Liver (tissue), 9 donors: Measurements from ENCODE around the gene ZDHHC14. TPM values are rescaled to one million over a fixed set of nuclear protein-coding genes. Genes with fewer than 3 reads are reported as not detected.

Experiments used
- DNase-seq: peaks from one replicate; pipeline ENCODE4 v3.0.0-alpha.2; 2017; ENCODE audit warnings: low spot score
- H3K27ac ChIP-seq, 2 donors: one replicate each; pipeline ENCODE4 v1.7.0; 2013; ENCODE audit warnings: inconsistent platforms in 2 of 2, low read length in 2 of 2, control low read depth in 1 of 2, low read depth in 1 of 2, mild to moderate bottlenecking in 1 of 2
- H3K27me3 ChIP-seq, 4 donors: one replicate each; pipeline versions ENCODE4 v1.6.1 to v1.7.0; 2013; ENCODE audit warnings: low read length in 3 of 4, inconsistent platforms in 1 of 4, mild to moderate bottlenecking in 1 of 4, moderate library complexity in 1 of 4; ENCODE audit not compliant: control insufficient read depth in 4 of 4, insufficient read depth in 4 of 4
- H3K36me3 ChIP-seq, 4 donors: one replicate each; pipeline versions ENCODE4 v1.6.1 to v1.7.0; 2013; ENCODE audit warnings: low read length in 3 of 4, mild to moderate bottlenecking in 3 of 4, low read depth in 1 of 4, moderate library complexity in 1 of 4; ENCODE audit not compliant: control insufficient read depth in 4 of 4, insufficient read depth in 3 of 4
- H3K4me1 ChIP-seq, 4 donors: one replicate each; pipeline versions ENCODE4 v1.6.1 to v1.7.0; 2013; ENCODE audit warnings: low read length in 3 of 4, mild to moderate bottlenecking in 3 of 4, moderate library complexity in 1 of 4; ENCODE audit not compliant: control insufficient read depth in 4 of 4, insufficient read depth in 4 of 4
- H3K4me3 ChIP-seq, 3 donors: one replicate each; pipeline versions ENCODE4 v1.6.1 to v1.7.0; 2013; ENCODE audit warnings: low read length in 3 of 3, control low read depth in 1 of 3, low read depth in 1 of 3, mild to moderate bottlenecking in 1 of 3
- H3K9ac ChIP-seq, 2 donors: one replicate each; pipeline ENCODE4 v1.7.0; 2013; ENCODE audit warnings: low read length in 2 of 2, mild to moderate bottlenecking in 2 of 2, moderate library complexity in 2 of 2, control low read depth in 1 of 2, low read depth in 1 of 2
- H3K9me3 ChIP-seq, 4 donors: one replicate each; pipeline versions ENCODE4 v1.6.1 to v1.7.0; 2013; ENCODE audit warnings: low read length in 3 of 4; ENCODE audit not compliant: control insufficient read depth in 4 of 4
- ATF3 ChIP-seq: IDR thresholded peaks from 2 replicates; pipeline ENCODE4 v1.6.1; 2016; ENCODE audit warnings: antibody characterized with exemption
- CTCF ChIP-seq: fragments of 150-350 bp; IDR thresholded peaks from 2 replicates; pipeline ENCODE4 v1.5.1; 2017; ENCODE audit warnings: improper control_type of control experiment, low read depth, low read length; ENCODE audit not compliant: missing input control
- EGR1 ChIP-seq, 2 donors: IDR thresholded peaks; 2 replicates each; pipeline ENCODE4 v1.6.1; 2016 to 2018; ENCODE audit warnings: antibody characterized with exemption in 2 of 2, low read depth in 2 of 2
- FOXA1 ChIP-seq: IDR thresholded peaks from 2 replicates; pipeline ENCODE4 v1.6.1; 2016; ENCODE audit warnings: antibody characterized with exemption
- FOXA2 ChIP-seq: IDR thresholded peaks from 2 replicates; pipeline ENCODE4 v1.6.1; 2016; ENCODE audit warnings: antibody characterized with exemption
- GABPA ChIP-seq, 2 donors: IDR thresholded peaks in 1 of 2; conservative IDR thresholded peaks in 1 of 2; 2 replicates each; pipeline ENCODE4 v1.6.1; 2016; ENCODE audit warnings: antibody characterized with exemption in 2 of 2, mild to moderate bottlenecking in 1 of 2, moderate library complexity in 1 of 2
- HNF4A ChIP-seq, 2 donors: conservative IDR thresholded peaks; 2 replicates each; pipeline ENCODE4 v1.6.1; 2016; ENCODE audit warnings: antibody characterized with exemption in 2 of 2, mild to moderate bottlenecking in 2 of 2
- JUND ChIP-seq, 2 donors: IDR thresholded peaks; 2 replicates each; pipeline ENCODE4 v1.6.1; 2016; ENCODE audit warnings: antibody characterized with exemption in 2 of 2
- MAX ChIP-seq: IDR thresholded peaks from 2 replicates; pipeline ENCODE4 v1.6.1; 2016; ENCODE audit warnings: antibody characterized with exemption
- NR2F2 ChIP-seq: IDR thresholded peaks from 2 replicates; pipeline ENCODE4 v1.6.1; 2016; ENCODE audit warnings: antibody characterized with exemption
- RAD21 ChIP-seq, 2 donors: IDR thresholded peaks; 2 replicates each; pipeline ENCODE4 v1.6.1; 2016; ENCODE audit warnings: antibody characterized with exemption in 2 of 2, mild to moderate bottlenecking in 2 of 2
- REST ChIP-seq: IDR thresholded peaks from 2 replicates; pipeline ENCODE4 v1.6.1; 2016; ENCODE audit warnings: antibody characterized with exemption, mild to moderate bottlenecking
- RXRA ChIP-seq, 2 donors: IDR thresholded peaks; 2 replicates each; pipeline ENCODE4 v1.6.1; 2017 to 2018; ENCODE audit warnings: antibody characterized with exemption in 2 of 2, mild to moderate bottlenecking in 1 of 2
- SP1 ChIP-seq: IDR thresholded peaks from 2 replicates; pipeline ENCODE4 v1.6.1; 2018; ENCODE audit warnings: antibody characterized with exemption, mild to moderate bottlenecking
- YY1 ChIP-seq: IDR thresholded peaks from 2 replicates; pipeline ENCODE4 v1.6.1; 2016; ENCODE audit warnings: antibody characterized with exemption, mild to moderate bottlenecking
- ZBTB33 ChIP-seq: IDR thresholded peaks from 2 replicates; pipeline ENCODE4 v1.6.1; 2016; ENCODE audit warnings: antibody characterized with exemption
- WGBS: extraction: QIAGEN DNeasy Blood & Tissue Kit; methylation state at CpG from one replicate; pipeline ENCODE4 v1.1.7; 2013; 5-methylcytosine and 5-hydroxymethylcytosine counted together
- polyA plus RNA-seq, 2 donors: library from polyadenylated mRNA; stranded (reverse) in 1 of 2; unstranded in 1 of 2; fragments of 200-250 nt in 1 of 2; fragments of >200 nt in 1 of 2; fragmentation: Nextera tagmentation in 1 of 2; extraction: Ambion mirVana in 1 of 2; gene quantifications; one replicate each; pipeline versions ENCODE4 v1.2.1 to v1.2.3, GENCODE V29; 2013 to 2015
- total RNA-seq, 2 donors: library from RNA; depleted of rRNA; stranded (reverse); fragments of >200 nt; gene quantifications; one replicate each; pipeline ENCODE4 v1.2.3, GENCODE V29; 2014
- donor health status: healthy.
- donor health status: healthy.
- donor health status: healthy.
- donor health status: healthy.
- donor health status: healthy.

The ZDHHC14 gene
- total and polyA plus RNA-seq, 4 donors: 4.4 to 11.7 (median 8.4) TPM

GRCh38 chr6:157685596-157686280, 304.7 kb downstream of the ZDHHC14 start:
- no peak overlapping the region for H3K4me3 ChIP-seq
- H3K9me3 ChIP-seq: no peaks in the 10 kb centered on the region
- no peak overlapping the region for H3K27ac ChIP-seq
- no peak overlapping the region for H3K9ac ChIP-seq
- TF ChIP-seq NR2F2 (no peak), REST (no peak), FOXA2 (no peak), ATF3 (no peak), HNF4A (conservative IDR thresholded peaks at IDR 0.05) (no peak), JUND (IDR thresholded peaks at IDR 0.05) (no peak), CTCF (no peak), ZBTB33 (no peak), RXRA (IDR thresholded peaks at IDR 0.05) (no peak), RAD21 (IDR thresholded peaks at IDR 0.05) (no peak), GABPA (IDR thresholded peaks at IDR 0.05 in 1 of 2, conservative IDR thresholded peaks at IDR 0.05 in 1 of 2) (no peak), FOXA1 (no peak)
- H3K27me3 ChIP-seq: no peaks in the 10 kb centered on the region
- no peak for DNase-seq
- H3K4me1 ChIP-seq: no peaks in the 10 kb centered on the region
- H3K36me3 ChIP-seq: no peaks in the 10 kb centered on the region
- 91% methylated on average over 10 of the region's 10 CpGs for whole genome bisulfite sequencing

- Histone ChIP-seq H3K36me3 (no peaks in the 10 kb centered on the region), H3K27me3 (no peaks in the 10 kb centered on the region), H3K4me1 (no peaks in the 10 kb centered on the region), H3K9me3 (no peaks in the 10 kb centered on the region), H3K4me3 (no peak overlapping the region), H3K9ac (no peak overlapping the region), H3K27ac (no peak overlapping the region)
- TF ChIP-seq NR2F2 (no peak), HNF4A (conservative IDR thresholded peaks at IDR 0.05) (no peak), MAX (no peak), ATF3 (no peak), CTCF (no peak), RAD21 (IDR thresholded peaks at IDR 0.05) (no peak), FOXA1 (no peak), ZBTB33 (no peak), EGR1 (IDR thresholded peaks at IDR 0.05; ENCODE audit: low read depth in 2 of 2) (no peak), JUND (IDR thresholded peaks at IDR 0.05) (no peak), GABPA (IDR thresholded peaks at IDR 0.05 in 1 of 2, conservative IDR thresholded peaks at IDR 0.05 in 1 of 2) (no peak), RXRA (IDR thresholded peaks at IDR 0.05) (no peak), SP1 (no peak), FOXA2 (no peak), YY1 (no peak)
- DNase-seq: no peak
- WGBS: 91% methylated on average over 17 of the region's 17 CpGs
Observed at GRCh38 chr6:157688275-157688959, 307.4 kb downstream of the ZDHHC14 start.
